Esophagus squamous epithelium (tissue), 4 donors: ENCODE data around the gene GSAP.

Source experiments
- POLR2A ChIP-seq, 4 donors: fragments of 450-650 bp; IDR thresholded peaks; one replicate each; pipeline ENCODE4 v1.6.1; 2017; ENCODE audit warnings: antibody characterized with exemption in 4 of 4, mild to moderate bottlenecking in 4 of 4, moderate library complexity in 3 of 4
- TF ChIP-seq, protein P1 (sequence below), 6 experiments: fragments of 450-650 bp in 4 of 6; fragments of 200-600 bp in 2 of 6; sonication (generic) in 2 of 6; IDR thresholded peaks; one replicate each; pipeline ENCODE4 v1.5.1; 2016 to 2019; ENCODE audit warnings: antibody characterized with exemption in 6 of 6, mild to moderate bottlenecking in 4 of 6, moderate library complexity in 4 of 6

DNA sequence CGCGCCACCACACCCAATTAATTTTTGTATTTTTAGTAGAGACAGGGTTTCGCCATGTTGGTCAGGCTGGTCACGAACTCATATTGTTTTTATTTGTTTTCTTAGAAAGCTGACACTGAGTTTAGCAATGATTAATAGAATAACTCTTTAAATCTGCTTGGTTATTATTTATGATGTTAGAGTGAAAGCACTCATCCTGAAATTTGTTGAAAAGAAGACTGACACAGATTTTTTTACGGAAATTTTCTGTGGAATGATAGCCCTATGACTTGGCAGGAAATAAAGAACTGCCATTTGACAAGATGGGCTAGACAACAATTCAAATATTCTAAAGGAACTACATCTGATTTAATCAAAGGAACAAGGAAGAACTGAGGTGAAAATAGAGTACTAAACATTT is 4.3 kb upstream of the GSAP start:
- TF ChIP-seq, protein P1, sequence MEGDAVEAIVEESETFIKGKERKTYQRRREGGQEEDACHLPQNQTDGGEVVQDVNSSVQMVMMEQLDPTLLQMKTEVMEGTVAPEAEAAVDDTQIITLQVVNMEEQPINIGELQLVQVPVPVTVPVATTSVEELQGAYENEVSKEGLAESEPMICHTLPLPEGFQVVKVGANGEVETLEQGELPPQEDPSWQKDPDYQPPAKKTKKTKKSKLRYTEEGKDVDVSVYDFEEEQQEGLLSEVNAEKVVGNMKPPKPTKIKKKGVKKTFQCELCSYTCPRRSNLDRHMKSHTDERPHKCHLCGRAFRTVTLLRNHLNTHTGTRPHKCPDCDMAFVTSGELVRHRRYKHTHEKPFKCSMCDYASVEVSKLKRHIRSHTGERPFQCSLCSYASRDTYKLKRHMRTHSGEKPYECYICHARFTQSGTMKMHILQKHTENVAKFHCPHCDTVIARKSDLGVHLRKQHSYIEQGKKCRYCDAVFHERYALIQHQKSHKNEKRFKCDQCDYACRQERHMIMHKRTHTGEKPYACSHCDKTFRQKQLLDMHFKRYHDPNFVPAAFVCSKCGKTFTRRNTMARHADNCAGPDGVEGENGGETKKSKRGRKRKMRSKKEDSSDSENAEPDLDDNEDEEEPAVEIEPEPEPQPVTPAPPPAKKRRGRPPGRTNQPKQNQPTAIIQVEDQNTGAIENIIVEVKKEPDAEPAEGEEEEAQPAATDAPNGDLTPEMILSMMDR (IDR thresholded peaks at IDR 0.05) = no peak
- TF ChIP-seq POLR2A (IDR thresholded peaks at IDR 0.05) = no peak
